Uterus (tissue), 4 donors: ENCODE data around the gene NRG4. TPM values are rescaled to one million over a fixed set of nuclear protein-coding genes. Genes with fewer than 3 reads are reported as not detected.

Experiments
- DNase-seq, 2 donors: peaks; one replicate each; pipeline ENCODE4 v3.0.0-alpha.2; 2019 to 2020
- H3K27ac ChIP-seq, 2 donors: fragments of 200-600 bp; sonication (generic); 1 replicate in 1 of 2; 2 replicates in 1 of 2; pipeline ENCODE4 v1.5.1; 2016 to 2018
- H3K27me3 ChIP-seq, 2 donors: fragments of 200-600 bp; sonication (generic); one replicate each; pipeline ENCODE4 v1.5.1; 2018 to 2019; ENCODE audit warnings: control low read depth in 1 of 2
- H3K36me3 ChIP-seq, 2 donors: fragments of 200-600 bp; sonication (generic); one replicate each; pipeline ENCODE4 v1.5.1; 2019; ENCODE audit warnings: control low read depth in 1 of 2
- H3K4me1 ChIP-seq, 2 donors: fragments of 200-600 bp; sonication (generic); one replicate each; pipeline ENCODE4 v1.5.1; 2018 to 2019; ENCODE audit warnings: control low read depth in 1 of 2
- H3K4me3 ChIP-seq, 2 donors: fragments of 200-600 bp; sonication (generic); 1 replicate in 1 of 2; 2 replicates in 1 of 2; pipeline ENCODE4 v1.5.1; 2018 to 2019; ENCODE audit warnings: mild to moderate bottlenecking in 1 of 2
- H3K9me3 ChIP-seq, 2 donors: fragments of 200-600 bp; sonication (generic); one replicate each; pipeline ENCODE4 v1.5.1; 2019; ENCODE audit warnings: control low read depth in 1 of 2
- CTCF ChIP-seq, 4 experiments: fragments of 200-600 bp in 2 of 4; fragments of 450-650 bp in 2 of 4; sonication (generic) in 2 of 4; IDR thresholded peaks; one replicate each; pipeline ENCODE4 v1.5.1; 2016 to 2019; ENCODE audit warnings: antibody characterized with exemption in 4 of 4, mild to moderate bottlenecking in 2 of 4, moderate library complexity in 1 of 4
- POLR2A ChIP-seq, 2 donors: fragments of 450-650 bp; IDR thresholded peaks; one replicate each; pipeline ENCODE4 v1.6.1; 2016; ENCODE audit warnings: antibody characterized with exemption in 2 of 2, mild to moderate bottlenecking in 1 of 2, moderate library complexity in 1 of 2
- intact Hi-C: fragments of 100-400 bp; cut with DNase I; formaldehyde crosslinking; loops from one replicate; pipeline ENCODE4 v1.15.1; 2023; ENCODE audit warnings: low total_unique reads
- total RNA-seq, 4 donors: library from RNA; depleted of rRNA in 3 of 4; stranded (reverse); fragments of >200 nt in 3 of 4; gene quantifications; one replicate each; pipeline versions ENCODE4 v1.1.0 to v1.2.4, GENCODE V29; 2014 to 2023
- donor health status: DM: yes; HTN: yes; CAD: no.

NRG4 gene
- total RNA-seq, 4 donors from 2014 or later, result 0.21 TPM; not detected in 3

DNA sequence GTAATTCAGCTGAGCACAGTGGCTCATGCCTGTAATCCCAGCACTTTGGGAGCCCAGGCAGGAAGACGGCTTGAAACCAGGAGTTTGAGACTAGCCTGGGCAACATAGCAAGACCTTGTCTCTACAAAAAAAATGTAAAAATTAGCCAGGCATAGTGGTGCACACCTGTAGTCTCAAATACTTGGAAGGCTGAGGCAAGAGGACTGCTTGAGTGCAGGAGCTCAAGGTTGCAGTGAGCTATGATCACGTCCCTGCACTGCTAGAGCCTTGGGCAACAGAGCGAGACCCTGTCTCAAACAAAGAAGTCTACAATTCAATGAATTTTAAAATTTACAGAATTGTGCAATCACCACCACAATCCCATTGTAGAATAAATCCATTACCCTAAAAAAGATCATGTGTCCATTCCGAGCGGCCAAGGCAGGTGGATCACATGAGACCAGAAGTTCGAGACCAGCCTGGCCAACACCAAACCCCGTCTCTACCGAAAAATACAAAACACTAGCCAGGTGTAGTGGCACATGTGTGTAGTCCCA, 63.4 kb downstream of the NRG4 start:
- Histone ChIP-seq H3K4me3 (no peak overlapping the region), H3K4me1 (no peaks in the 10 kb centered on the region), H3K36me3 (no peaks in the 10 kb centered on the region), H3K27ac (no peak overlapping the region), H3K27me3 (no peaks in the 10 kb centered on the region), H3K9me3 (no peaks in the 10 kb centered on the region)
- intact Hi-C loops, result no loop called here
- no peak for DNase-seq
- no peak for TF ChIP-seq POLR2A (IDR thresholded peaks at IDR 0.05)
- no peak for TF ChIP-seq CTCF (IDR thresholded peaks at IDR 0.05)

DNA sequence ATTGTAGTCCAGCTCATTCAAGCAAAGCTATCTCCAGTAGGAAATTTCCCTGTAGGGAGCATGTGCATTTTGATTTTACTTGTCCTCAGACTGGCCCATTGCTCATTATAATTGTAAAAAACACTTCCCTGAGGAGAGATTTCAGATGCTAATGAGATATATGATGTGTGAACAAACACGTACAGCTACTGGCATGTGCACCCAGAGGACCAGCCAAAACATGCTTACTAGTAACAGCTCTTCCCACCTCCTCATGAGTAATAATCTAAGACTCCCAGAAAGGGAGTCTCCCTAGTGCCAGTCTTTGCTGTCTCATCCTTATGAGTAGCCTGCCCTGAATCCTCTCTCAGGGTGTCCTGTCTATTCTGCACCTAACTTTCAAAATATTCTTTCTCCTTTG, 65.1 kb downstream of the NRG4 start:
- intact Hi-C loops, result no loop called here
- no peak for DNase-seq
- TF ChIP-seq CTCF (IDR thresholded peaks at IDR 0.05), result no peak
- no peak for TF ChIP-seq POLR2A (IDR thresholded peaks at IDR 0.05)
- Histone ChIP-seq H3K9me3 (no peaks in the 10 kb centered on the region), H3K4me1 (no peaks in the 10 kb centered on the region), H3K4me3 (no peak overlapping the region), H3K36me3 (no peaks in the 10 kb centered on the region), H3K27me3 (no peaks in the 10 kb centered on the region), H3K27ac (no peak overlapping the region)

GRCh38 chr15:75945953-75946352, 66.3 kb downstream of the NRG4 start:
- DNase-seq, result no peak
- no peak for TF ChIP-seq CTCF (IDR thresholded peaks at IDR 0.05)
- TF ChIP-seq POLR2A (IDR thresholded peaks at IDR 0.05), result no peak
- Histone ChIP-seq H3K4me1 (no peaks in the 10 kb centered on the region), H3K27me3 (no peaks in the 10 kb centered on the region), H3K36me3 (no peaks in the 10 kb centered on the region), H3K9me3 (no peaks in the 10 kb centered on the region), H3K4me3 (no peak overlapping the region), H3K27ac (no peak overlapping the region)
- intact Hi-C loops, result no loop called here

DNA sequence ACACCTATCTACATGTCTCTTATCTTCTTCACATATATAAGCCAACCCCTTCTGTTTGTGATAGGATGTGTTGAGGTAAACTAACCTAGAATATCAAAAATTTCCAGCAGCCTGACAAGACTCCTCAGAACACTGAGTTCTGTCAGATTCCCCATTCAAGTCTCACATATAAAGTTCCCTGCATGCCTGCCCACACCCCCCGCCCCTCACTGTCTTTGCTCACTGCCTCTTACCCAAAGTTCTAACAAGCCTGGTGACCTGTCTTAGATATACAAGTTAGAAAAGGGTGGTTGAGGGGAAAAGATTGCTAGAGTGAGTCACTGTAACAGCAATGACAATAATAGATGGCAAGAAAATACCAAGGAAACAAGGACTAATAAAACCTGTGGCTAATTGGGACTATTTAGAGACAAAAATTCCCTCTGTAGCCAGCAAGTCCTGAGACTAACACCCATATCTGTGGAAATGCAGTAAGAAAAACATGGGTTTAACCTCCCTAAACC, 68.5 kb downstream of the NRG4 start:
- Histone ChIP-seq H3K36me3 (no peaks in the 10 kb centered on the region), H3K4me1 (no peaks in the 10 kb centered on the region), H3K27me3 (no peaks in the 10 kb centered on the region), H3K4me3 (no peak overlapping the region), H3K27ac (no peak overlapping the region), H3K9me3 (no peaks in the 10 kb centered on the region)
- TF ChIP-seq POLR2A (IDR thresholded peaks at IDR 0.05), result no peak
- no peak for TF ChIP-seq CTCF (IDR thresholded peaks at IDR 0.05)
- intact Hi-C loops, result no loop called here
- DNase-seq, result no peak

DNA sequence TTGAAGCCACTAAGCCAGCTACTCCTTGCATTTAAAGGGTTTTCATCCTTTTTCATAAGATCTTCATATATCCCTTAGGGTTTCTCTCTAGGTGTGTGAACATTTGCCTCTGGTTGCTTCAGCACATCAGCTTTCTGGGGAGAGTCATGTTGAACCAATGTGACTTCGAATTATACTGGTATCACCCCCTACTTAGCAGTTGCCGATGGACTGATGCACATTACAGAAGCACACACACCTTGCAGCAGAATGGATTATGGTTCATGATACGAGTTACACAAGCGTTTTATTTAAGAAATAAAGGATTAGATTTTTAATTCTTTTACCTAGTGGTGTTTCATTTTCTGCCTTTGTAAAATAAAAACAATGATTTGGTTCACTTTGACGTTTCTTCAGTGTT, 69.0 kb downstream of the NRG4 start:
- Histone ChIP-seq H3K36me3 (no peaks in the 10 kb centered on the region), H3K4me3 (no peak overlapping the region), H3K27ac (no peak overlapping the region), H3K4me1 (no peaks in the 10 kb centered on the region), H3K27me3 (no peaks in the 10 kb centered on the region), H3K9me3 (no peaks in the 10 kb centered on the region)
- intact Hi-C loops, result no loop called here
- no peak for DNase-seq
- no peak for TF ChIP-seq CTCF (IDR thresholded peaks at IDR 0.05)
